ENCODE results near the gene KCNK18. TPM values are rescaled to one million over a fixed set of nuclear protein-coding genes. Genes with fewer than 3 reads are reported as not detected.
A peak's percentile ranks its signal among the peaks of the same experiment; 100 is the strongest.
"Not testable (repeated sequence)": the region's sequence is repeated elsewhere in the genome, so short reads cannot be mapped to it uniquely, and the experiment has no call there.

The KCNK18 gene
- total and polyA plus RNA-seq, 4 donors: 4.0 TPM; not detected in 3

DNA sequence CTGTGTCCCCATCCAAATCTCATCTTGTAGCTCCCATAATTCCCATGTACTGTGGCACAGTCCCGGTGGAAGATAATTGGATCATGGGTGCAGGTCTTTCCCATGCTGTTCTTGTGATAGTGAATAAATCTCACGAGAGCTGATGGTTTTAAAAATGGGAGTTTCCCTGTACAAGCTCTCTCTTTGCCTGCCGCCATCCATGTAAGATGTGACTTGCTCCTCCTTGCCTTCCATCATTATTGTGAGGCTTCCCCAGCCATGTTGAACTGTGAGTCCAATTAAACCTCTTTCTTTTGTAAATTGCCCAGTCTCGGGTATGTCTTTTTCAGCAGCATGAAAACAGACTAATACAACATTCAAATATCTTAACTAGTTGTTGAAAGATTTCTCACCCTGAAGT lies 32.8 kb downstream of the KCNK18 start:
- not testable (repeated sequence) for H3K4me1 ChIP-seq (ENCODE audit: control insufficient read depth, insufficient read depth, low read length); H3K4me3 ChIP-seq (ENCODE audit: low read depth, low read length); H3K27me3 ChIP-seq (ENCODE audit: control insufficient read depth, insufficient read depth, low read length); H3K36me3 ChIP-seq (ENCODE audit: control insufficient read depth, insufficient read depth, low read length); H3K9me3 ChIP-seq (ENCODE audit: control insufficient read depth, insufficient read depth, low read length); H3K27ac ChIP-seq (ENCODE audit: low read depth, low read length); DNase-seq (ENCODE audit: low read depth in 4 of 6, low spot score in 6 of 6)
- WGBS (ENCODE audit: insufficient coverage): 100% methylated on average over 1 of the region's 4 CpGs

DNA sequence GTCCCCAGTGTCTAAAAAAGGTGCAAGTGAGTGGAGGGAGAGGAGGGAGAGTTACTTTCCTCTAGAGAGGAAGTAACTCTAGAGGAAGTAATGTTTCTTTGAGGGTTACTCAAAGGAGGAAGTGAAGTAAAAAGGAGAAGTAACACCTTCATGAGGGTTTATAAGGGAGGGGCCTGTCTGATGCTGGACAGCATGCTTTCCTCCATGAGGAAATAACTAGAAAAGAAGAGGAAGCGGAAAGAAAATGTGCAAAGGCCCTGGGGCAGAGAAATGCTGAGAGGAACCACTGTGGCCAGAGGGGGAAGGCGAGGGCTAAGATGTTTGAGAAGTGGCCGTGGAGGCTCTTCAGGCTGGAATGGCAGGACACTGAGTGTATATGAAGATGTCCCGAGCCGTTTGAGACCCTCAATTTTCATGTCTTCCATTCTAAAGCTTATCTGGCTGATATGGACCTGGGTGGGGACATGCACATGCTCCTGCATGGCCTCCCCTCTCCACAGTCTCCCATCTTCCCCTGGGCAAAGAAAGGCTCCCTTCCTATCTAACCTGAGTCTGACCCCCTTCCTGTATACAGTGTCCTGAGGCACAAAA lies 40.2 kb downstream of the KCNK18 start:
- DNase-seq (ENCODE audit: low read depth in 4 of 6, low spot score in 6 of 6): no peak
- no peak overlapping the region for H3K27ac ChIP-seq (ENCODE audit: low read depth, low read length)
- H3K4me1 ChIP-seq (ENCODE audit: control insufficient read depth, insufficient read depth, low read length): peaks cover 14% of the 10 kb centered on the region
- WGBS (ENCODE audit: insufficient coverage): 95% methylated on average over 4 of the region's 5 CpGs
- no peak overlapping the region for H3K4me3 ChIP-seq (ENCODE audit: low read depth, low read length)
- H3K9me3 ChIP-seq (ENCODE audit: control insufficient read depth, insufficient read depth, low read length): no peaks in the 10 kb centered on the region
- no peaks in the 10 kb centered on the region for H3K36me3 ChIP-seq (ENCODE audit: control insufficient read depth, insufficient read depth, low read length)
- H3K27me3 ChIP-seq (ENCODE audit: control insufficient read depth, insufficient read depth, low read length): peaks cover 23% of the 10 kb centered on the region

DNA sequence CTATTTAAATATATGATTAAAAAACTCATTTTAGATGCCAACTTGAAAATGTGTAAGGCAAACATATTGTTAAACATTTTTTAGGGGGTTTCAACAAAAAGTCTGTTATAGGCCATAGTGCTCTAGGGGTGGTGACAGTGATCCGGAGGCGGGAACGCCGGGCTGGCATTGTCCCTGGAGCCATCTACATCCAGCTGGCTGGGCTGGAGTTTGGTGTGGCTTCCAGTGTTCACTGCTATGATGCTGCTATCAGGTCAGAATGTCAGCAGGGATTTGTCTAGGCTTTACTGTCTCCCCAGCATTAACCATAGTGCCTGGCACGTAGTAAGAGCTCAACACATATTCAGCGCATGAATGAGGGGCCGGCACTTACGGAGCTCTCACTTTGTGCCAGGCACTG lies 41.8 kb downstream of the KCNK18 start:
- 82% methylated on average over 8 of the region's 8 CpGs for WGBS (ENCODE audit: insufficient coverage)
- no peak for DNase-seq (ENCODE audit: low read depth in 4 of 6, low spot score in 6 of 6)
- peaks cover 27% of the 10 kb centered on the region for H3K27me3 ChIP-seq (ENCODE audit: control insufficient read depth, insufficient read depth, low read length)
- no peaks in the 10 kb centered on the region for H3K9me3 ChIP-seq (ENCODE audit: control insufficient read depth, insufficient read depth, low read length)
- H3K4me3 ChIP-seq (ENCODE audit: low read depth, low read length): no peak overlapping the region
- H3K36me3 ChIP-seq (ENCODE audit: control insufficient read depth, insufficient read depth, low read length): no peaks in the 10 kb centered on the region
- peaks cover 14% of the 10 kb centered on the region for H3K4me1 ChIP-seq (ENCODE audit: control insufficient read depth, insufficient read depth, low read length)
- no peak overlapping the region for H3K27ac ChIP-seq (ENCODE audit: low read depth, low read length)

DNA sequence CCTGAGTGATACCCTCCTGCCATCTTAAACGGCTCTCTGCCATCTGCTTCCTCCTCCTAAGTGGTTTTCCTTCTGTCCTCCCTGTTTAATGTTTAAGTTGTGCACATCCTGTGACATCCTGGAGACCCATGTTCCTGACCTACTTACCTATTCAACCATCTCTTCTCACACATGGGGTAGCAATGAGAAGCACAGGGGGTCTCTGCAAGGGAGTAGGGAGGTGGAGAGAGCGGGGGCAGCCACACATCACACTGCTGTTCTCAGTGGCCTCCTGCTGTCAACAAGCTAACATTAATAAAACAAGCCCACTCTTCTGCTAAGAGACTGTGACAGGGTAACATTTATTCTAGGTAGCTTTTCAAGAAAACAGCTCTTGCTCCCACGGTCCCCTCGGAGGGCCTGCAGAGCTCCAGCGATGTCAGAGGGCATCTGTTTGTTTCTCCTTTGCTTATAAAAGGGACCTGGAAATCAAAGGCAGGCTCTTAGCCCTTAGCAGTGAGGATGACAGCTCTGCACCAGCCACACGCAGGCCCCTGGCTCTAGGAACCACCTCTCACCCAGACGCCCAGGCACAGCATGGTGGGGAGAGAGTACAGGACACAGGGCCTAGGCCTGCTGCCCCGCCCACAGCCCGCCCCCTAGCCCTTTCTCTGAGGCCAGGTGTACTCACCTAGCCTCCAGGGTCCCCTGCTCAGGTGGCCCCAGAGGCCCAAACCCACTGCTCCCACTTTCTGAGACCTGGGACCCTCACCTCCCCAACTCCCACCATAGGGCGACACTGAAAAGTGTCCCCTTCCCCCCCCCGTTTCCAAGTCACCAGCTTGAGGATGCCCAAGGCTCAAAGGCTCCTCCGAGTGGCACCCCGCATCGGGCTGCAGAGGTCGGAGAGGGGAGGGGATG lies 42.7 kb downstream of the KCNK18 start:
- Histone ChIP-seq H3K4me3 (ENCODE audit: low read depth, low read length) (no peak overlapping the region), H3K36me3 (ENCODE audit: control insufficient read depth, insufficient read depth, low read length) (no peaks in the 10 kb centered on the region), H3K27me3 (ENCODE audit: control insufficient read depth, insufficient read depth, low read length) (peaks cover 28% of the 10 kb centered on the region), H3K27ac (ENCODE audit: low read depth, low read length) (no peak overlapping the region), H3K4me1 (ENCODE audit: control insufficient read depth, insufficient read depth, low read length) (peaks cover 14% of the 10 kb centered on the region), H3K9me3 (ENCODE audit: control insufficient read depth, insufficient read depth, low read length) (no peaks in the 10 kb centered on the region)
- 36% methylated on average over 11 of the region's 15 CpGs for WGBS (ENCODE audit: insufficient coverage)
- DNase-seq (ENCODE audit: low read depth in 4 of 6, low spot score in 6 of 6): no peak

DNA sequence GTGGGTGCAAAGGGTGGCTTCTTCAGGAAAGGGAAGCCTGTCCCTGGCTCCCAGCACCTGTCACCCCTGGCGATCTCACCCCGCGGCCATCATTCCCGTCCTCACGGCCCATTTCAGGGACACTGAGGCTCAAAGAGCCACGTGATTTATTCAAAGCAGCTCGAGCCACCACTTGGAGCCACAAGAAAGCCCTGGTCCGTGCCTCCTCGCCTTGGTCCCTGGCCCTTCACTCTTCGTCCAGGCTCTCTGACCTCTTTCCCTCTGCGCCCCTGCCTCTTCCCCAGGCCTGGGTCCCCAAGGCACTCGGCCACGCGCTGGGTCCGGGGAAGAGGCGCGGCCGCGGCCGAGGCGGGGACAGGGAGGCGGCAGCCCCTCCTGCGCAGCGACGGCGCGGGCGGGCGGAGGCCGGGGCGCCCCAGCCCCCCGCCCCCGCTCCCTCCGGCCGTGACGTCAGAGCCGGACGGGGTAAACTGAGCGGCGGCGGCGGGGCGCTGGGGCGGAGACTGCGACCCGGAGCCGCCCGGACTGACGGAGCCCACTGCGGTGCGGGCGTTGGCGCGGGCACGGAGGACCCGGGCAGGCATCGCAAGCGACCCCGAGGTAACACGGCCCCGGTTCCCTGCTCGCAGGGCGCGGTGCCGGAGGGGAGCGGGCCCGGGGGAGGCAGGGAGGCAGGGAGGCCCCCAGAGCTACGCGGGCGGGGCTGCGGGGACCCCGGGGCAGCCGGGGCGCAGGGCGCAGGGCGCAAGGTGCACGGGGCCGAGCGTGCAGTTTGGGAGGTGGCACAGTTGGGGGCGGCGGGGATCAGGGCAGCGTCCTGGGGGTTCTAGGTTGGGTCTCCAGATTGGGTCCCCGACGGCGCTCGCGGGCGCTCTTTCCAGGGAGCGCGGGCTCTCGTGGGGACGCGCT lies 43.6 kb downstream of the KCNK18 start, which contains the start of gene SLC18A2:
TSS of gene SLC18A2 (plus strand) at position 494 of the 909 bp plus-strand sequence. CDS start 580 bp downstream, outside the sequence.
- no peak within 1 kb of the TSS for H3K4me3 ChIP-seq (ENCODE audit: low read depth, low read length)
- peaks cover 34% of the 10 kb centered on the region for H3K27me3 ChIP-seq (ENCODE audit: control insufficient read depth, insufficient read depth, low read length)
- no peaks in the 10 kb centered on the region for H3K36me3 ChIP-seq (ENCODE audit: control insufficient read depth, insufficient read depth, low read length)
- 2% methylated on average over 93 of the region's 93 CpGs for WGBS (ENCODE audit: insufficient coverage)
- H3K27ac ChIP-seq (ENCODE audit: low read depth, low read length): no peak within 1 kb of the TSS
- peaks cover 14% of the 10 kb centered on the region for H3K4me1 ChIP-seq (ENCODE audit: control insufficient read depth, insufficient read depth, low read length)
- no peak for DNase-seq (ENCODE audit: low read depth in 4 of 6, low spot score in 6 of 6)
- H3K9me3 ChIP-seq (ENCODE audit: control insufficient read depth, insufficient read depth, low read length): no peaks in the 10 kb centered on the region

DNA sequence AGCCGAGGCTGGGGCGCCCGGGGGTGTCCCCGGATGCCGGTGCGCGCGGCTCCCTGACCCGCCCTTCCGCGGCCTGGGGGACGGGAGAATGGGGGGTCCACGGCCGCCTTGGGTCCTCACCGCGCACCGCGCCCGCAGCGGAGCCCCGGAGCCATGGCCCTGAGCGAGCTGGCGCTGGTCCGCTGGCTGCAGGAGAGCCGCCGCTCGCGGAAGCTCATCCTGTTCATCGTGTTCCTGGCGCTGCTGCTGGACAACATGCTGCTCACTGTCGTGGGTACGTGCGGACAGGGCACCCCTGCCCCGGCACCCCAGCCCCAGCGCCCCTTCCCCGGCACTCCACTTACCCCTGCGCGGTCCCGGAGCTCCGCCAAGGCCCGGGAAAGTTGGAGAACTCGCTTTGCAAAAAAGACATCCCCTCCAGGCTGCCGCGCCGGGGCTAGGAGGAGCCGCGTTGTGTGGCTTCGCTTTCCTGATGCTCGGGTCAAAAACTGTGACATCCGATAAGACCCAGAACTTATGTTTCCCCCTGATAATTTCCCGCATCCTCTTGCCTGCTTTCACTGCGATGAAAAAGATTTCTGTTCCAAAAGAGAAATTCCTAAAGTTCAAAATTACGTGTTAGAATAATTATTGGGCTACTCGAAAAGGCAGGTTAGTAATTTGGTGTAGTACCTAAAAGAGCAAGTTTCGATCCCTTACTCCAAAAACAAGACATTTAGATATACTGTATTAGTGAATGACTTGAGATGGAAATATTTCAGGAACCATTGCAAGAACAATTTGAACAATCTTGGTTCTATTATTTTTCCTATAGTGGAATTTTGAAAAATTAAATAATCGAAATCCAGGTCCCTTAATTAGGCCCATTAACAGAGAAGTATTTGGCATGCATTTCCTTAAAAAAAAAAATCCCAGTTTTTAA lies 44.5 kb downstream of the KCNK18 start:
- Histone ChIP-seq H3K36me3 (ENCODE audit: control insufficient read depth, insufficient read depth, low read length) (no peaks in the 10 kb centered on the region), H3K27me3 (ENCODE audit: control insufficient read depth, insufficient read depth, low read length) (peaks cover 34% of the 10 kb centered on the region), H3K4me1 (ENCODE audit: control insufficient read depth, insufficient read depth, low read length) (peaks cover 14% of the 10 kb centered on the region), H3K9me3 (ENCODE audit: control insufficient read depth, insufficient read depth, low read length) (no peaks in the 10 kb centered on the region), H3K4me3 (ENCODE audit: low read depth, low read length) (no peak overlapping the region), H3K27ac (ENCODE audit: low read depth, low read length) (no peak overlapping the region)
- peak in 2 of 6 donors; percentile 29 to 43 for DNase-seq (ENCODE audit: low read depth in 4 of 6, low spot score in 6 of 6)
- WGBS (ENCODE audit: insufficient coverage): 1% methylated on average over 48 of the region's 56 CpGs

DNA sequence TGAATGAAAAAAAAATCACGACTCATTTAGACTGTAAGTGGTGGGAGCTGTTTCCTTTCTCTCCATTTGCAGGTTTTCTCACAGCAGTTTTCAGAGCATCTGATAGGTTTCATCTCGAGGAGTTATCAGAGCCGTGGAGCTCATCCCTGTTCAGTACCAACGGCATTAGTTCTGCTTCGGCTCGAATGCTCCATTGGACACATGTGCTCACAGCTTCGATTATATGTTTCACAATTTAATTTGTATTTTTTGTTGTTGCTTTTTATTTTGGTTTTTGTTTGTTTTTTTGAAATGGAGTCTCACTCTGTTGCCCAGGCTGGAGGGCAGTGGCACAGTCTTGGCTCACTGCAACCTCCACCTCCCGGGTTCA lies 45.2 kb downstream of the KCNK18 start:
- Histone ChIP-seq H3K4me1 (ENCODE audit: control insufficient read depth, insufficient read depth, low read length) (peaks cover 14% of the 10 kb centered on the region), H3K27me3 (ENCODE audit: control insufficient read depth, insufficient read depth, low read length) (peaks cover 34% of the 10 kb centered on the region), H3K9me3 (ENCODE audit: control insufficient read depth, insufficient read depth, low read length) (no peaks in the 10 kb centered on the region), H3K4me3 (ENCODE audit: low read depth, low read length) (no peak overlapping the region), H3K27ac (ENCODE audit: low read depth, low read length) (no peak overlapping the region), H3K36me3 (ENCODE audit: control insufficient read depth, insufficient read depth, low read length) (no peaks in the 10 kb centered on the region)
- 96% methylated on average over 5 of the region's 8 CpGs for WGBS (ENCODE audit: insufficient coverage)
- no peak for DNase-seq (ENCODE audit: low read depth in 4 of 6, low spot score in 6 of 6)

DNA sequence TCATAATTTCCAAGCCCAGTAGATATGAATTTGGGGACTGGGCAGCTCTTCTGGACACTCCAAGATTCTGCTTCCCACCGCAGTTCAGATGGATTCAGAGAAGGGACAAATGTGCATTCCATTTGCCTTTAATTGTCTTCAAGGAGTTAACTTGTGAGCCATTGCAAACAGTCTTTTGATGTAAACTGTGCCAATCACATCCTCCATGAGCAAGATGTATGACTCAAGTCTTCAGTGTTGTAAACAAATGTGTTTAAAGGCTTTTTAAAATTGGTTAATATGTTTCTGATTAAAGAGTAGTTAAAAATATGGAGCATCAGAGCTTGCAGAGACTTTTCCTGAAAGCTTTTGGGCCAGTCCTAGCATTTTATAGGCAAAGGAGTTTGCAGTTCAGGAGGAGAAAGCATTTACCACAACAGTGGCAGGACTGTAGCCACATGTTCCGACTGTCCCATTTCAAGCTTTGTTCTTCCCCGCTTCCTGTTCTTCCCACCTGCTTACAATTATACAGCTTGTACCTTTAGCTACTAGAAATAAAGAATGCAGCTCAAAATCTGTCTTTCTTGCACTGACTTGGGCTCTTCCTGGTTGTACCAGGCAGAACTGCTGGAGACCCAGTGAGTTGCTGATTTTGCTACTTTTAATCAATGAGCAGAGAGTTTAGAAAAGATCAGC lies 49.8 kb downstream of the KCNK18 start:
- Histone ChIP-seq H3K36me3 (ENCODE audit: control insufficient read depth, insufficient read depth, low read length) (no peaks in the 10 kb centered on the region), H3K4me3 (ENCODE audit: low read depth, low read length) (no peak overlapping the region), H3K27ac (ENCODE audit: low read depth, low read length) (no peak overlapping the region), H3K9me3 (ENCODE audit: control insufficient read depth, insufficient read depth, low read length) (no peaks in the 10 kb centered on the region), H3K27me3 (ENCODE audit: control insufficient read depth, insufficient read depth, low read length) (peaks cover 15% of the 10 kb centered on the region), H3K4me1 (ENCODE audit: control insufficient read depth, insufficient read depth, low read length) (no peaks in the 10 kb centered on the region)
- WGBS (ENCODE audit: insufficient coverage): 80% methylated on average over 1 of the region's 3 CpGs
- no peak for DNase-seq (ENCODE audit: low read depth in 4 of 6, low spot score in 6 of 6)
